Measurements from ENCODE around the gene ADORA2A. TPM values are rescaled to one million over a fixed set of nuclear protein-coding genes. Genes with fewer than 3 reads are reported as not detected.

ADORA2A gene
- total and polyA plus RNA-seq, 2 of the 13 experiments (the other 11 are each of a cell fraction or from before 2014, with no cell fraction given): 3.3 to 5.0 TPM

DNA sequence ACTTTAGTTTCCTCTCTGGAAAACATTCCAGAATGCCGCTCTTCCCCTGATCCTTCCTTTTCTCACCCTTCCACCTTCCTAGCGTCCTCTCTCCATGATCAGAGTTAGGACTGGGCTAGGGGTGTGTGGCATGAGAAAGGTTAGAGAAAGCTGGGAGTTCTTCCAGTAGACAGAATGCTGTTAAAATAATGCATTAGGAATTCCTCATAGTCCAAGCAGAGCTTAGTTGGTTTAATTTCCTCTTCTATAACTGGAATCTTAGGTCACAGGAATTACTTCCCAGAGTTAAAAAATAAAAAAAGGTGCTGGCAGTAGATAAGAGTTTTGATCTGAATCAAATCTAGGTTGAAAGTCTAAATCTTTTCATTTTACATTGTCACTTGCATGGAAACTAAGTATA lies 37.2 kb upstream of the ADORA2A start:
- WGBS (ENCODE audit: low lambda C conversion rate): 95% methylated on average over 2 of the region's 2 CpGs
- Histone ChIP-seq H3K27ac (ENCODE audit: extremely low read length, insufficient read depth, low read length) (no peak overlapping the region), H3K9me3 (ENCODE audit: low read length) (no peaks in the 10 kb centered on the region), H2AFZ (ENCODE audit: low read length) (no peak overlapping the region), H3K27me3 (ENCODE audit: control insufficient read depth in 1 of 2, insufficient read depth in 2 of 2, low read length in 2 of 2) (no peaks in the 10 kb centered on the region), H3K79me2 (ENCODE audit: insufficient read depth, low read length) (no peaks in the 10 kb centered on the region), H3K4me1 (ENCODE audit: insufficient read depth, low read length) (peaks cover 6% of the 10 kb centered on the region; the same call in 1 of the 2 replicates), H3K4me3 (replicated peaks in 1 of 3; ENCODE audit: insufficient read depth in 1 of 3, low read depth in 2 of 3, low read length in 3 of 3) (no peak overlapping the region), H3K4me2 (ENCODE audit: low read depth, low read length) (no peak overlapping the region), H4K20me1 (ENCODE audit: insufficient read depth, low read length) (no peaks in the 10 kb centered on the region), H3K9ac (ENCODE audit: insufficient read depth, low read depth, low read length) (no peak overlapping the region), H3K36me3 (replicated peaks in 1 of 2; ENCODE audit: control insufficient read depth in 1 of 2, insufficient read depth in 2 of 2, low read length in 2 of 2) (peaks cover 3 to 6% of the 10 kb centered on the region in 2 experiments; a peak in 3 of 5 replicates)
- no peak for FAIRE-seq
- ChIA-PET CTCF (ENCODE audit: low intra/inter-chr PET ratio, low total read pairs) (no interaction called here), POLR2A (no interaction called here)
- ATAC-seq: no peak
- BruUV-seq (replicated peaks): no TSS peak
- in situ Hi-C loops (cut with HindIII; ENCODE audit: extremely low pct_ligation_motif_present, low pct_unique_long_range_greater_than_20kb) (no loop called here), intact Hi-C loops (cut with micrococcal nuclease; ENCODE audit: unreplicated experiment) (no loop called here)
- no peak for DNase-seq (ENCODE audit: low spot score)
- TF ChIP-seq, protein P1, sequence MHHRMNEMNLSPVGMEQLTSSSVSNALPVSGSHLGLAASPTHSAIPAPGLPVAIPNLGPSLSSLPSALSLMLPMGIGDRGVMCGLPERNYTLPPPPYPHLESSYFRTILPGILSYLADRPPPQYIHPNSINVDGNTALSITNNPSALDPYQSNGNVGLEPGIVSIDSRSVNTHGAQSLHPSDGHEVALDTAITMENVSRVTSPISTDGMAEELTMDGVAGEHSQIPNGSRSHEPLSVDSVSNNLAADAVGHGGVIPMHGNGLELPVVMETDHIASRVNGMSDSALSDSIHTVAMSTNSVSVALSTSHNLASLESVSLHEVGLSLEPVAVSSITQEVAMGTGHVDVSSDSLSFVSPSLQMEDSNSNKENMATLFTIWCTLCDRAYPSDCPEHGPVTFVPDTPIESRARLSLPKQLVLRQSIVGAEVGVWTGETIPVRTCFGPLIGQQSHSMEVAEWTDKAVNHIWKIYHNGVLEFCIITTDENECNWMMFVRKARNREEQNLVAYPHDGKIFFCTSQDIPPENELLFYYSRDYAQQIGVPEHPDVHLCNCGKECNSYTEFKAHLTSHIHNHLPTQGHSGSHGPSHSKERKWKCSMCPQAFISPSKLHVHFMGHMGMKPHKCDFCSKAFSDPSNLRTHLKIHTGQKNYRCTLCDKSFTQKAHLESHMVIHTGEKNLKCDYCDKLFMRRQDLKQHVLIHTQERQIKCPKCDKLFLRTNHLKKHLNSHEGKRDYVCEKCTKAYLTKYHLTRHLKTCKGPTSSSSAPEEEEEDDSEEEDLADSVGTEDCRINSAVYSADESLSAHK (CRISPR knock-in tag; IDR thresholded peaks at IDR 0.05; ENCODE audit: borderline replicate concordance): no peak
- no peak for TF ChIP-seq AGO2 (optimal IDR thresholded peaks at IDR 0.05; ENCODE audit: low read depth, low read length)
- TF ChIP-seq, protein P2, sequence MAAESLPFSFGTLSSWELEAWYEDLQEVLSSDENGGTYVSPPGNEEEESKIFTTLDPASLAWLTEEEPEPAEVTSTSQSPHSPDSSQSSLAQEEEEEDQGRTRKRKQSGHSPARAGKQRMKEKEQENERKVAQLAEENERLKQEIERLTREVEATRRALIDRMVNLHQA (CRISPR knock-in tag; IDR thresholded peaks at IDR 0.05): no peak
- no peak for TF ChIP-seq TOE1 (CRISPR knock-in tag; IDR thresholded peaks at IDR 0.05)
- no peak for TF ChIP-seq ZNF549 (CRISPR knock-in tag; IDR thresholded peaks at IDR 0.05)
- no peak for TF ChIP-seq ZNF605 (CRISPR knock-in tag; IDR thresholded peaks at IDR 0.05)
- TF ChIP-seq, protein P3, sequence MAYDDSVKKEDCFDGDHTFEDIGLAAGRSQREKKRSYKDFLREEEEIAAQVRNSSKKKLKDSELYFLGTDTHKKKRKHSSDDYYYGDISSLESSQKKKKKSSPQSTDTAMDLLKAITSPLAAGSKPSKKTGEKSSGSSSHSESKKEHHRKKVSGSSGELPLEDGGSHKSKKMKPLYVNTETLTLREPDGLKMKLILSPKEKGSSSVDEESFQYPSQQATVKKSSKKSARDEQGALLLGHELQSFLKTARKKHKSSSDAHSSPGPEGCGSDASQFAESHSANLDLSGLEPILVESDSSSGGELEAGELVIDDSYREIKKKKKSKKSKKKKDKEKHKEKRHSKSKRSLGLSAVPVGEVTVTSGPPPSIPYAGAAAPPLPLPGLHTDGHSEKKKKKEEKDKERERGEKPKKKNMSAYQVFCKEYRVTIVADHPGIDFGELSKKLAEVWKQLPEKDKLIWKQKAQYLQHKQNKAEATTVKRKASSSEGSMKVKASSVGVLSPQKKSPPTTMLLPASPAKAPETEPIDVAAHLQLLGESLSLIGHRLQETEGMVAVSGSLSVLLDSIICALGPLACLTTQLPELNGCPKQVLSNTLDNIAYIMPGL (CRISPR knock-in tag; IDR thresholded peaks at IDR 0.05; ENCODE audit: borderline replicate concordance in 1 of 2, low read depth in 1 of 2): no peak
- TF ChIP-seq ELF4 (CRISPR knock-in tag; IDR thresholded peaks at IDR 0.05; ENCODE audit: borderline replicate concordance): no peak
- TF ChIP-seq, protein P4, sequence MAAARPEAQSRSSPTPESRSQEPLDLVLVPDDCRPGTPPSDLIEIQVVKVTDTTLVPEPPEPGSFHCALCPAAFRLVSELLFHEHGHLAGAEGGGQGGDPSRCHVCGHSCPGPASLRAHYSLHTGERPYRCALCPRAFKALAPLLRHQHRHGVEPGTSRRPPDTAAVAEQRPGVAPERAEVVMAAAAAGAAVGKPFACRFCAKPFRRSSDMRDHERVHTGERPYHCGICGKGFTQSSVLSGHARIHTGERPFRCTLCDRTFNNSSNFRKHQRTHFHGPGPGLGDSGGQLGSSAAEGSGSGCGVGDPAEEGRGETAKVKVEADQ (CRISPR knock-in tag; IDR thresholded peaks at IDR 0.05; ENCODE audit: borderline replicate concordance): no peak
- TF ChIP-seq, protein P5, sequence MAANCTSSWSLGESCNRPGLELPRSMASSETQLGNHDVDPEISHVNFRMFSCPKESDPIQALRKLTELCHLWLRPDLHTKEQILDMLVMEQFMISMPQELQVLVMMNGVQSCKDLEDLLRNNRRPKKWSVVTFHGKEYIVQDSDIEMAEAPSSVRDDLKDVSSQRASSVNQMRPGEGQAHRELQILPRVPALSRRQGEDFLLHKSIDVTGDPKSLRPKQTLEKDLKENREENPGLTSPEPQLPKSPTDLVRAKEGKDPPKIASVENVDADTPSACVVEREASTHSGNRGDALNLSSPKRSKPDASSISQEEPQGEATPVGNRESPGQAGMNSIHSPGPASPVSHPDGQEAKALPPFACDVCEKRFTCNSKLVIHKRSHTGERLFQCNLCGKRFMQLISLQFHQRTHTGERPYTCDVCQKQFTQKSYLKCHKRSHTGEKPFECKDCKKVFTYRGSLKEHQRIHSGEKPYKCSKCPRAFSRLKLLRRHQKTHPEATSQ (CRISPR knock-in tag; IDR thresholded peaks at IDR 0.05; ENCODE audit: borderline replicate concordance): no peak
- TF ChIP-seq, protein P6, sequence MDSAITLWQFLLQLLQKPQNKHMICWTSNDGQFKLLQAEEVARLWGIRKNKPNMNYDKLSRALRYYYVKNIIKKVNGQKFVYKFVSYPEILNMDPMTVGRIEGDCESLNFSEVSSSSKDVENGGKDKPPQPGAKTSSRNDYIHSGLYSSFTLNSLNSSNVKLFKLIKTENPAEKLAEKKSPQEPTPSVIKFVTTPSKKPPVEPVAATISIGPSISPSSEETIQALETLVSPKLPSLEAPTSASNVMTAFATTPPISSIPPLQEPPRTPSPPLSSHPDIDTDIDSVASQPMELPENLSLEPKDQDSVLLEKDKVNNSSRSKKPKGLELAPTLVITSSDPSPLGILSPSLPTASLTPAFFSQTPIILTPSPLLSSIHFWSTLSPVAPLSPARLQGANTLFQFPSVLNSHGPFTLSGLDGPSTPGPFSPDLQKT (CRISPR knock-in tag; IDR thresholded peaks at IDR 0.05; ENCODE audit: borderline replicate concordance): no peak
- TF ChIP-seq, protein P7, sequence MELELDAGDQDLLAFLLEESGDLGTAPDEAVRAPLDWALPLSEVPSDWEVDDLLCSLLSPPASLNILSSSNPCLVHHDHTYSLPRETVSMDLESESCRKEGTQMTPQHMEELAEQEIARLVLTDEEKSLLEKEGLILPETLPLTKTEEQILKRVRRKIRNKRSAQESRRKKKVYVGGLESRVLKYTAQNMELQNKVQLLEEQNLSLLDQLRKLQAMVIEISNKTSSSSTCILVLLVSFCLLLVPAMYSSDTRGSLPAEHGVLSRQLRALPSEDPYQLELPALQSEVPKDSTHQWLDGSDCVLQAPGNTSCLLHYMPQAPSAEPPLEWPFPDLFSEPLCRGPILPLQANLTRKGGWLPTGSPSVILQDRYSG (CRISPR knock-in tag; IDR thresholded peaks at IDR 0.05): no peak
- TF ChIP-seq TCF7L2 (IDR thresholded peaks at IDR 0.05; ENCODE audit: low read depth, low read length): no peak
- no peak for TF ChIP-seq U2AF1 (optimal IDR thresholded peaks at IDR 0.05; ENCODE audit: low read depth, low read length)
- TF ChIP-seq FOXK2 (IDR thresholded peaks at IDR 0.05): no peak

Data from HepG2 (cell line).